Measurements from ENCODE around the gene FKBP1A. TPM values are rescaled to one million over a fixed set of nuclear protein-coding genes. Genes with fewer than 3 reads are reported as not detected.

Gene FKBP1A
- total RNA-seq, 2 donors from 2014 or later = 77.9 to 113 TPM

GRCh38 chr20:1427457-1428054 is 34.7 kb upstream of the FKBP1A start:
- Mint-ChIP-seq H3K27ac (no peak overlapping the region), H3K4me3 (no peak overlapping the region), H3K27me3 (no peaks in the 10 kb centered on the region), H3K4me1 (peaks cover 14% of the 10 kb centered on the region), H3K36me3 (ENCODE audit: low read depth) (peaks cover 2% of the 10 kb centered on the region)
- no peaks in the 10 kb centered on the region for H3K9me3 ChIP-seq (ENCODE audit: control insufficient read depth, low read length, poor library complexity, severe bottlenecking)
- no peak for ATAC-seq
- DNase-seq = no peak

- Mint-ChIP-seq H3K4me3 (no peak overlapping the region), H3K27me3 (no peaks in the 10 kb centered on the region), H3K36me3 (ENCODE audit: low read depth) (peaks cover 2% of the 10 kb centered on the region), H3K4me1 (peaks cover 13% of the 10 kb centered on the region), H3K27ac (peak overlapping the region; percentile 60)
- H3K9me3 ChIP-seq (ENCODE audit: control insufficient read depth, low read length, poor library complexity, severe bottlenecking) = no peaks in the 10 kb centered on the region
- DNase-seq = no peak
- ATAC-seq = no peak
These were observed 33.5 kb upstream of the FKBP1A start for GRCh38 chr20:1426231-1426849.

GRCh38 chr20:1424336-1424735 is 31.5 kb upstream of the FKBP1A start:
- DNase-seq (no peak), ATAC-seq (no peak)
- no peak overlapping the region for H3K4me3 Mint-ChIP-seq
- no peaks in the 10 kb centered on the region for H3K27me3 Mint-ChIP-seq
- H3K9me3 ChIP-seq (ENCODE audit: control insufficient read depth, low read length, poor library complexity, severe bottlenecking) = no peaks in the 10 kb centered on the region
- peaks cover 2% of the 10 kb centered on the region for H3K36me3 Mint-ChIP-seq (ENCODE audit: low read depth)
- H3K27ac Mint-ChIP-seq = no peak overlapping the region
- H3K4me1 Mint-ChIP-seq = peaks cover 13% of the 10 kb centered on the region

DNA sequence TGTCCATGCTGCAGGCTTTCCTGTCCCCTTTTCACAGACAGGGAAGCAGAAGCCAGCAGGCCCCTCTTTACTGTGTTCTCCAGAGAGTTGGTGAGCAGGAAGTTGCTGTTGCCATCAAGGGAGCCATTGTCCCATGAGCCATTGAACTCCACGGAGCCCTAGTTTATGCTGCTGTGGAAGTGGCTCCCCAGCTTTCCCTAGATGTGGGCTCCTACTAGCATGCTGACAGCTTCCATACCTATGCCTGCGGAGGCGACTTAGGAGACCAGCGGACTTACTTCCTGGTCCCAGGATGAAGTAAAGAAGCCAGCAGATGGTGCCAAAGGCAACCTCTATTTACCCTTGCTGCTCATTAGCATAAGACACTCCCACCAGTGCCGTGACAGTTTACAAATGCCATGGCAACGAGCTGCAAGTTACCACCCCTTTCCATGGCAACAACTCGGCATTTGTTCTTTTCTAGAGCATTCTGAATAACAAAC is 30.8 kb upstream of the FKBP1A start:
- Mint-ChIP-seq H3K36me3 (ENCODE audit: low read depth) (peaks cover 2% of the 10 kb centered on the region), H3K27me3 (no peaks in the 10 kb centered on the region), H3K4me3 (no peak overlapping the region), H3K4me1 (peaks cover 13% of the 10 kb centered on the region), H3K27ac (no peak overlapping the region)
- ATAC-seq (peak; percentile 75), DNase-seq (no peak)
- no peaks in the 10 kb centered on the region for H3K9me3 ChIP-seq (ENCODE audit: control insufficient read depth, low read length, poor library complexity, severe bottlenecking)

DNA sequence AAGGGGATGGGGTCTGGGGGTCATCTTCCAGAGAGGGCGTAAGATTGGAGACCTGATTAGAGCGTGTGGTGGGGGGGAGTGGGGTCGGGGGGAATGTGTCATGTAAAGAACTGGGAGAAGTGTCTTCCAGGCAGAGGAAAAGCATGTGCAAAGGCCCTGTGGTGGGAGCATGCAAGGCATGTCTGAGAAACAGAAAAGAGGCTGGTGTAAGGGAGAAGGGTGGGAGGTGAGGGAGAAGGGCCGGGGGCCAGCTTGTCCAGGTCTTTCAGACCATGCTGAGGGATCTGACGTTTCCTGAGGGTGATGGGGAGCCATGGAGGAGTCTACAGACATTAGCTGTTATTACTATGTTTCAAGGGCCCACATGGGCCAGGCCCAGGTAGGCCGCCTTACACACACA is 30.4 kb upstream of the FKBP1A start:
- Mint-ChIP-seq H3K27ac (no peak overlapping the region), H3K4me1 (peaks cover 13% of the 10 kb centered on the region), H3K27me3 (no peaks in the 10 kb centered on the region), H3K4me3 (no peak overlapping the region), H3K36me3 (ENCODE audit: low read depth) (peaks cover 2% of the 10 kb centered on the region)
- H3K9me3 ChIP-seq (ENCODE audit: control insufficient read depth, low read length, poor library complexity, severe bottlenecking) = no peaks in the 10 kb centered on the region
- ATAC-seq = no peak
- no peak for DNase-seq

GRCh38 chr20:1422753-1423152 is 29.9 kb upstream of the FKBP1A start:
- DNase-seq (no peak), ATAC-seq (no peak)
- no peaks in the 10 kb centered on the region for H3K9me3 ChIP-seq (ENCODE audit: control insufficient read depth, low read length, poor library complexity, severe bottlenecking)
- Mint-ChIP-seq H3K36me3 (ENCODE audit: low read depth) (peaks cover 2% of the 10 kb centered on the region), H3K4me3 (no peak overlapping the region), H3K4me1 (peaks cover 11% of the 10 kb centered on the region), H3K27ac (no peak overlapping the region), H3K27me3 (no peaks in the 10 kb centered on the region)

GRCh38 chr20:1420066-1420465 is 27.2 kb upstream of the FKBP1A start:
- Mint-ChIP-seq H3K27ac (no peak overlapping the region), H3K4me3 (no peak overlapping the region), H3K27me3 (no peaks in the 10 kb centered on the region), H3K4me1 (peaks cover 9% of the 10 kb centered on the region), H3K36me3 (ENCODE audit: low read depth) (peaks cover 4% of the 10 kb centered on the region)
- no peaks in the 10 kb centered on the region for H3K9me3 ChIP-seq (ENCODE audit: control insufficient read depth, low read length, poor library complexity, severe bottlenecking)
- DNase-seq (no peak), ATAC-seq (no peak)

GRCh38 chr20:1418350-1418749 is 25.5 kb upstream of the FKBP1A start:
- ATAC-seq (no peak), DNase-seq (no peak)
- H3K27ac Mint-ChIP-seq = no peak overlapping the region
- H3K27me3 Mint-ChIP-seq = no peaks in the 10 kb centered on the region
- peaks cover 6% of the 10 kb centered on the region for H3K4me1 Mint-ChIP-seq
- H3K9me3 ChIP-seq (ENCODE audit: control insufficient read depth, low read length, poor library complexity, severe bottlenecking) = no peaks in the 10 kb centered on the region
- no peak overlapping the region for H3K4me3 Mint-ChIP-seq
- H3K36me3 Mint-ChIP-seq (ENCODE audit: low read depth) = peaks cover 4% of the 10 kb centered on the region

- Mint-ChIP-seq H3K27me3 (no peaks in the 10 kb centered on the region), H3K36me3 (ENCODE audit: low read depth) (peaks cover 3% of the 10 kb centered on the region), H3K27ac (no peak overlapping the region), H3K4me1 (peaks cover 5% of the 10 kb centered on the region), H3K4me3 (no peak overlapping the region)
- no peaks in the 10 kb centered on the region for H3K9me3 ChIP-seq (ENCODE audit: control insufficient read depth, low read length, poor library complexity, severe bottlenecking)
- no peak for ATAC-seq
- DNase-seq = no peak
These were observed 24.9 kb upstream of the FKBP1A start for GRCh38 chr20:1417790-1418189.

- H3K9me3 ChIP-seq (ENCODE audit: control insufficient read depth, low read length, poor library complexity, severe bottlenecking) = no peaks in the 10 kb centered on the region
- Mint-ChIP-seq H3K27me3 (no peaks in the 10 kb centered on the region), H3K4me1 (peaks cover 3% of the 10 kb centered on the region), H3K36me3 (ENCODE audit: low read depth) (peaks cover 2% of the 10 kb centered on the region), H3K27ac (no peak overlapping the region), H3K4me3 (no peak overlapping the region)
- ATAC-seq (no peak), DNase-seq (no peak)
These were observed 24.4 kb upstream of the FKBP1A start for GRCh38 chr20:1417273-1417672.

DNA sequence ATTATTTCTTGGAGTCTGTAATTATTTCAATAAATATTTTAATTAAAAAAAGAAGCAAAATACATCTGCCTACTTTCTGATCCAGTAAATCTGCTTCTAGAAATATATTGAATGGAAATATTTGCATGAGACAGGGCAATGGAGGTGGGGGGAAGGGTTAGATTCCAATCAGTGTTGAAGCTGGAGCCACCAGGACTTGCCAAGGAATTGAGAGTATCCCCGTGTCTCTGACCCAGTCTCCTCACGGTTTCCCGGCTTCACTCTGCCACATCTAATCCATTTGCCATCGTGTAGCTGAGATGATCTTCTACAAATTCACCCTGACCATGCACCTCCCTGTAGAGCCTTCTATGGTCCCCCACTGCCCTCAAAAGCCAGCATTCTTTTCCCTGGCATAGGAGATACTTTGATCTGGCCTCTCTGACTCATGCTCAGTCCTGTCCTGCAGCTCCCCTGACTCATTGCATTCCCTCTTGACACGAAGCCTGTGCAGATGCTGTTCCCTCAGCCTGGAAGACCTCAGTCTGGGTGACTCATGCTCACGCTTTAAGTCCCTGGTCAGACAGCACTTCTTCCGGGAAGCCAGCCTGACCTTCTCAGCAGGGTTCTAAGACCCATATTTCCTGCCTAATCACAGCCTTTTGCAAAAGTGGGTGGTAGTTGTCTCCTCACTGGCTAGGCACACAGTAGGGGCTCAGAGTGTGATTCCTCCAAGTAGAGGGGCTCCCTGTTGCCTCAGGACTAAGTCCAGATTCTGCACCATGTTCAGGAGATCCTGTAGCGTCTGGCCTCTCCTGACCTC is 23.0 kb upstream of the FKBP1A start:
- DNase-seq (no peak), ATAC-seq (no peak)
- H3K4me1 Mint-ChIP-seq = peaks cover 3% of the 10 kb centered on the region
- no peak overlapping the region for H3K4me3 Mint-ChIP-seq
- no peaks in the 10 kb centered on the region for H3K9me3 ChIP-seq (ENCODE audit: control insufficient read depth, low read length, poor library complexity, severe bottlenecking)
- no peaks in the 10 kb centered on the region for H3K27me3 Mint-ChIP-seq
- H3K27ac Mint-ChIP-seq = no peak overlapping the region
- H3K36me3 Mint-ChIP-seq (ENCODE audit: low read depth) = peaks cover 2% of the 10 kb centered on the region

DNA sequence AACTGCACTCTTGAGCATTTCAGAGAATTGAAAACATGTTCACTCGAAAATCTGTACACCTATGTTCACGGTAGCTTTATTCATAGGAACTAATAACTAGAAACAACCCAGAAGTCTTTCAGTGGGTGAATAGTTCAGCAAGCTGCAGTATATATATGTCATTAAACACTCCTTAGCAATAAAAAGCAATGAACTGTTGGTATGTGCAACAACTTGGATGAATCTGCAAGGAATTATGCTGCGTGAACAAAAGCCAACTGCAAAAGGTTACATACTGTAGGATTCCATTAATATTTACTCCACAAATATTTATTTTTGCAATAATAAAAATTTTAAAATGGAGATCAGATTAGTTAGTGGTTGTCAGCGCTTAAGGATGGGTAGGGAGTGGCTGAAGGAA is 22.1 kb upstream of the FKBP1A start:
- no peak for ATAC-seq
- no peaks in the 10 kb centered on the region for H3K27me3 Mint-ChIP-seq
- no peak overlapping the region for H3K4me3 Mint-ChIP-seq
- no peak for DNase-seq
- H3K36me3 Mint-ChIP-seq (ENCODE audit: low read depth) = peaks cover 2% of the 10 kb centered on the region
- no peak overlapping the region for H3K27ac Mint-ChIP-seq
- no peaks in the 10 kb centered on the region for H3K9me3 ChIP-seq (ENCODE audit: control insufficient read depth, low read length, poor library complexity, severe bottlenecking)
- peaks cover 3% of the 10 kb centered on the region for H3K4me1 Mint-ChIP-seq

GRCh38 chr20:1405801-1406200 is 12.9 kb upstream of the FKBP1A start:
- H3K27ac Mint-ChIP-seq = no peak overlapping the region
- no peak overlapping the region for H3K4me3 Mint-ChIP-seq
- peaks cover 18% of the 10 kb centered on the region for H3K27me3 Mint-ChIP-seq
- ATAC-seq = no peak
- peaks cover 4% of the 10 kb centered on the region for H3K36me3 Mint-ChIP-seq (ENCODE audit: low read depth)
- no peaks in the 10 kb centered on the region for H3K4me1 Mint-ChIP-seq
- no peak for DNase-seq
- no peaks in the 10 kb centered on the region for H3K9me3 ChIP-seq (ENCODE audit: control insufficient read depth, low read length, poor library complexity, severe bottlenecking)
